Nephron progenitor cell (in vitro differentiated cells): ENCODE data around the gene CCNC.

ENCODE experiments used
- DNase-seq: peaks from one replicate; pipeline ENCODE4 v3.0.0; 2021
- H3K27ac Mint-ChIP-seq: 2 replicates; pipeline ENCODE4 v1.8.0; 2021; ENCODE audit warnings: mild to moderate bottlenecking, moderate library complexity, mixed read lengths
- H3K27me3 Mint-ChIP-seq: 2 replicates; pipeline ENCODE4 v1.8.0; 2021; ENCODE audit warnings: mild to moderate bottlenecking, low read depth, mixed read lengths; ENCODE audit not compliant: poor library complexity
- H3K36me3 Mint-ChIP-seq: 2 replicates; pipeline ENCODE4 v1.8.0; 2021; ENCODE audit warnings: low read depth, mixed read lengths
- H3K4me1 Mint-ChIP-seq: 2 replicates; pipeline ENCODE4 v1.8.0; 2021; ENCODE audit warnings: mixed read lengths
- H3K4me3 Mint-ChIP-seq: 2 replicates; pipeline ENCODE4 v1.8.0; 2021; ENCODE audit warnings: mild to moderate bottlenecking, moderate library complexity, mixed read lengths
- H3K9me3 Mint-ChIP-seq: 2 replicates; pipeline ENCODE4 v1.8.0; 2021; ENCODE audit warnings: mild to moderate bottlenecking, moderate library complexity, mixed read lengths
- CTCF ChIP-seq: fragments of 200-600 bp; sonication (generic); IDR thresholded peaks from 2 replicates; pipeline ENCODE4 v1.5.0; 2021; ENCODE audit warnings: antibody characterized with exemption

Gene CCNC

GRCh38 chr6:99590728-99591672 lies 22.5 kb upstream of the CCNC start:
- no peak overlapping the region for H3K4me3 Mint-ChIP-seq
- no peak for TF ChIP-seq CTCF
- peak; percentile 42 for DNase-seq
- peaks cover 4% of the 10 kb centered on the region for H3K36me3 Mint-ChIP-seq
- H3K9me3 Mint-ChIP-seq: peaks cover 13% of the 10 kb centered on the region
- H3K27me3 Mint-ChIP-seq: peaks cover 93% of the 10 kb centered on the region
- no peak overlapping the region for H3K27ac Mint-ChIP-seq
- H3K4me1 Mint-ChIP-seq: peaks cover 4% of the 10 kb centered on the region

DNA sequence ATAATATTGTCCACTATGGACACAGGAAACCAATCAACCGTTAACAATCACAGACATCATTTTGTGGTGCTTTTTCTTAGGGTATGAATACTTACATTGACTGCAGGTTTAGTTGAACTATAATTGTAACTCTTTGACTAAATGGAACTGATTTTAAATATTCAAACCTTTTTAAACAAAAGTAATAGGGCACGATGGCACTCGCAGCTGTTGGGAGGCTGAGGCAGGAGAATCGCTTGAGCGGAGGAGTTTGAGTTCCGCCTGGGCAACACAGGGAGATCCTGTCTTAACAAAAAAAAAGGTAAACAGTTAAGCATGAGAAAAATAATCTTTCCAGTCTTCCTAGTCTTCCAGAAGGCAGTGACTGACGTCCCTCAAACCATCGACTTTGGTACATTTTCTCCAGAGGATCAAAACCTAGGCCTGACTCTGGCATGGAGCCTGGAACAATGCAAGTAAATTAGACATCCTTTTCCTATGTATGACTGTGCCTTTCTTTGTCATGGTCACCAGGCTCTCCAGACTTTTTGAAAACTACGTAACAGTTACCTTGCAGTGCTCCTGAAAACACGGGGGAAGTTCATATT lies 21.5 kb upstream of the CCNC start:
- peaks cover 93% of the 10 kb centered on the region for H3K27me3 Mint-ChIP-seq
- H3K4me1 Mint-ChIP-seq: peaks cover 4% of the 10 kb centered on the region
- peak overlapping the region; percentile 68 for H3K4me3 Mint-ChIP-seq
- peaks cover 8% of the 10 kb centered on the region for H3K9me3 Mint-ChIP-seq
- TF ChIP-seq CTCF: no peak
- no peaks in the 10 kb centered on the region for H3K36me3 Mint-ChIP-seq
- DNase-seq: no peak
- H3K27ac Mint-ChIP-seq: no peak overlapping the region

- peak; percentile 46 for DNase-seq
- no peak for TF ChIP-seq CTCF
- peaks cover 4% of the 10 kb centered on the region for H3K4me1 Mint-ChIP-seq
- H3K27me3 Mint-ChIP-seq: peaks cover 93% of the 10 kb centered on the region
- no peak overlapping the region for H3K27ac Mint-ChIP-seq
- peak overlapping the region; percentile 82 for H3K4me3 Mint-ChIP-seq
- H3K36me3 Mint-ChIP-seq: no peaks in the 10 kb centered on the region
- H3K9me3 Mint-ChIP-seq: peaks cover under 1% of the 10 kb centered on the region
These were observed 20.8 kb upstream of the CCNC start for GRCh38 chr6:99589290-99589672.

- DNase-seq: peak; percentile 72
- peak; percentile 16 for TF ChIP-seq CTCF
- no peaks in the 10 kb centered on the region for H3K9me3 Mint-ChIP-seq
- peaks cover 4% of the 10 kb centered on the region for H3K4me1 Mint-ChIP-seq
- no peaks in the 10 kb centered on the region for H3K36me3 Mint-ChIP-seq
- peaks cover 93% of the 10 kb centered on the region for H3K27me3 Mint-ChIP-seq
- H3K4me3 Mint-ChIP-seq: peak overlapping the region; percentile 82
- H3K27ac Mint-ChIP-seq: no peak overlapping the region
These were observed 20.3 kb upstream of the CCNC start for GRCh38 chr6:99588618-99589289.

GRCh38 chr6:99587792-99588191 lies 19.3 kb upstream of the CCNC start:
- H3K4me3 Mint-ChIP-seq: no peak overlapping the region
- H3K36me3 Mint-ChIP-seq: no peaks in the 10 kb centered on the region
- no peak overlapping the region for H3K27ac Mint-ChIP-seq
- no peak for DNase-seq
- peaks cover 4% of the 10 kb centered on the region for H3K4me1 Mint-ChIP-seq
- peaks cover 93% of the 10 kb centered on the region for H3K27me3 Mint-ChIP-seq
- TF ChIP-seq CTCF: no peak
- no peaks in the 10 kb centered on the region for H3K9me3 Mint-ChIP-seq
